Measurements from ENCODE around the gene EFNA3. TPM values are rescaled to one million over a fixed set of nuclear protein-coding genes. Genes with fewer than 3 reads are reported as not detected.

Gene EFNA3
- total and polyA plus RNA-seq, 9 of the 15 experiments (the other 6 are each of a cell fraction or from before 2014, with no cell fraction given), result 0.59 to 7.9 (median 4.7) TPM

GRCh38 chr1:155068599-155068998, 10.0 kb upstream of the EFNA3 start:
- no TSS peak for BruUV-seq (replicated peaks)
- intact Hi-C loops (cut with micrococcal nuclease), result no loop called here

More at GRCh38 chr1:155068599-155068998, 10.0 kb upstream of the EFNA3 start:
- Histone ChIP-seq H3K36me3 (ENCODE audit: control insufficient read depth, insufficient read depth, low read length) (peaks cover 15% of the 10 kb centered on the region; the same call in 1 of the 3 replicates), H3K4me2 (ENCODE audit: insufficient read depth, low read length) (no peak overlapping the region), H3K9ac (ENCODE audit: insufficient read depth in 1 of 2, low read depth in 2 of 2, low read length in 2 of 2) (0 out of 4 replicates have a peak overlapping the region, but pooled peaks of 1 of the 2 experiments have one; percentile 39), H4K20me1 (replicated peaks; ENCODE audit: control insufficient read depth, insufficient read depth, low read length) (no peaks in the 10 kb centered on the region), H3K79me2 (ENCODE audit: control insufficient read depth, insufficient read depth, low read length) (peaks cover 9% of the 10 kb centered on the region; the same call in 2 of the 3 replicates), H3K27ac (ENCODE audit: extremely low read depth, low read depth, low read length) (no peak overlapping the region), H3K9me1 (ENCODE audit: control insufficient read depth, insufficient read depth, low read length) (no peaks in the 10 kb centered on the region), H3K9me3 (replicated peaks; ENCODE audit: control insufficient read depth, insufficient read depth, low read depth, low read length) (no peaks in the 10 kb centered on the region), H3K4me3 (no peak overlapping the region), H3K4me1 (replicated peaks in 1 of 2; ENCODE audit: control insufficient read depth in 2 of 2, insufficient read depth in 2 of 2, low read length in 2 of 2) (peaks cover 32 to 62% of the 10 kb centered on the region in 2 experiments), H3K27me3 (ENCODE audit: control insufficient read depth in 2 of 2, insufficient read depth in 2 of 2, low read length in 2 of 2) (no peaks in the 10 kb centered on the region), H2AFZ (ENCODE audit: low read depth, low read length) (no peak overlapping the region)
- no peak for FAIRE-seq
- CTCF ChIA-PET (ENCODE audit: low intra/inter-chr PET ratio), result no interaction called here
- POLR2A ChIA-PET, result no interaction called here
- no peak for TF ChIP-seq SUPT5H (IDR thresholded peaks at IDR 0.05)
- TF ChIP-seq TEAD2 (tag; IDR thresholded peaks at IDR 0.05), result no peak
- no peak for TF ChIP-seq GABPA (tag; conservative IDR thresholded peaks at IDR 0.05; ENCODE audit: low read depth)
- TF ChIP-seq ZNF766 (CRISPR knock-in tag; conservative IDR thresholded peaks at IDR 0.05), result no peak
- no peak for TF ChIP-seq MCM7 (IDR thresholded peaks at IDR 0.05)
- no peak for TF ChIP-seq NFATC3 (IDR thresholded peaks at IDR 0.05)
- TF ChIP-seq ZFPM2 (CRISPR knock-in tag; IDR thresholded peaks at IDR 0.05), result no peak
- no peak for TF ChIP-seq MCM2 (IDR thresholded peaks at IDR 0.05; ENCODE audit: low read depth)
- TF ChIP-seq, protein P1, sequence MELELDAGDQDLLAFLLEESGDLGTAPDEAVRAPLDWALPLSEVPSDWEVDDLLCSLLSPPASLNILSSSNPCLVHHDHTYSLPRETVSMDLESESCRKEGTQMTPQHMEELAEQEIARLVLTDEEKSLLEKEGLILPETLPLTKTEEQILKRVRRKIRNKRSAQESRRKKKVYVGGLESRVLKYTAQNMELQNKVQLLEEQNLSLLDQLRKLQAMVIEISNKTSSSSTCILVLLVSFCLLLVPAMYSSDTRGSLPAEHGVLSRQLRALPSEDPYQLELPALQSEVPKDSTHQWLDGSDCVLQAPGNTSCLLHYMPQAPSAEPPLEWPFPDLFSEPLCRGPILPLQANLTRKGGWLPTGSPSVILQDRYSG (tag; conservative IDR thresholded peaks at IDR 0.05; ENCODE audit: low read depth), result no peak
- TF ChIP-seq, protein P2, sequence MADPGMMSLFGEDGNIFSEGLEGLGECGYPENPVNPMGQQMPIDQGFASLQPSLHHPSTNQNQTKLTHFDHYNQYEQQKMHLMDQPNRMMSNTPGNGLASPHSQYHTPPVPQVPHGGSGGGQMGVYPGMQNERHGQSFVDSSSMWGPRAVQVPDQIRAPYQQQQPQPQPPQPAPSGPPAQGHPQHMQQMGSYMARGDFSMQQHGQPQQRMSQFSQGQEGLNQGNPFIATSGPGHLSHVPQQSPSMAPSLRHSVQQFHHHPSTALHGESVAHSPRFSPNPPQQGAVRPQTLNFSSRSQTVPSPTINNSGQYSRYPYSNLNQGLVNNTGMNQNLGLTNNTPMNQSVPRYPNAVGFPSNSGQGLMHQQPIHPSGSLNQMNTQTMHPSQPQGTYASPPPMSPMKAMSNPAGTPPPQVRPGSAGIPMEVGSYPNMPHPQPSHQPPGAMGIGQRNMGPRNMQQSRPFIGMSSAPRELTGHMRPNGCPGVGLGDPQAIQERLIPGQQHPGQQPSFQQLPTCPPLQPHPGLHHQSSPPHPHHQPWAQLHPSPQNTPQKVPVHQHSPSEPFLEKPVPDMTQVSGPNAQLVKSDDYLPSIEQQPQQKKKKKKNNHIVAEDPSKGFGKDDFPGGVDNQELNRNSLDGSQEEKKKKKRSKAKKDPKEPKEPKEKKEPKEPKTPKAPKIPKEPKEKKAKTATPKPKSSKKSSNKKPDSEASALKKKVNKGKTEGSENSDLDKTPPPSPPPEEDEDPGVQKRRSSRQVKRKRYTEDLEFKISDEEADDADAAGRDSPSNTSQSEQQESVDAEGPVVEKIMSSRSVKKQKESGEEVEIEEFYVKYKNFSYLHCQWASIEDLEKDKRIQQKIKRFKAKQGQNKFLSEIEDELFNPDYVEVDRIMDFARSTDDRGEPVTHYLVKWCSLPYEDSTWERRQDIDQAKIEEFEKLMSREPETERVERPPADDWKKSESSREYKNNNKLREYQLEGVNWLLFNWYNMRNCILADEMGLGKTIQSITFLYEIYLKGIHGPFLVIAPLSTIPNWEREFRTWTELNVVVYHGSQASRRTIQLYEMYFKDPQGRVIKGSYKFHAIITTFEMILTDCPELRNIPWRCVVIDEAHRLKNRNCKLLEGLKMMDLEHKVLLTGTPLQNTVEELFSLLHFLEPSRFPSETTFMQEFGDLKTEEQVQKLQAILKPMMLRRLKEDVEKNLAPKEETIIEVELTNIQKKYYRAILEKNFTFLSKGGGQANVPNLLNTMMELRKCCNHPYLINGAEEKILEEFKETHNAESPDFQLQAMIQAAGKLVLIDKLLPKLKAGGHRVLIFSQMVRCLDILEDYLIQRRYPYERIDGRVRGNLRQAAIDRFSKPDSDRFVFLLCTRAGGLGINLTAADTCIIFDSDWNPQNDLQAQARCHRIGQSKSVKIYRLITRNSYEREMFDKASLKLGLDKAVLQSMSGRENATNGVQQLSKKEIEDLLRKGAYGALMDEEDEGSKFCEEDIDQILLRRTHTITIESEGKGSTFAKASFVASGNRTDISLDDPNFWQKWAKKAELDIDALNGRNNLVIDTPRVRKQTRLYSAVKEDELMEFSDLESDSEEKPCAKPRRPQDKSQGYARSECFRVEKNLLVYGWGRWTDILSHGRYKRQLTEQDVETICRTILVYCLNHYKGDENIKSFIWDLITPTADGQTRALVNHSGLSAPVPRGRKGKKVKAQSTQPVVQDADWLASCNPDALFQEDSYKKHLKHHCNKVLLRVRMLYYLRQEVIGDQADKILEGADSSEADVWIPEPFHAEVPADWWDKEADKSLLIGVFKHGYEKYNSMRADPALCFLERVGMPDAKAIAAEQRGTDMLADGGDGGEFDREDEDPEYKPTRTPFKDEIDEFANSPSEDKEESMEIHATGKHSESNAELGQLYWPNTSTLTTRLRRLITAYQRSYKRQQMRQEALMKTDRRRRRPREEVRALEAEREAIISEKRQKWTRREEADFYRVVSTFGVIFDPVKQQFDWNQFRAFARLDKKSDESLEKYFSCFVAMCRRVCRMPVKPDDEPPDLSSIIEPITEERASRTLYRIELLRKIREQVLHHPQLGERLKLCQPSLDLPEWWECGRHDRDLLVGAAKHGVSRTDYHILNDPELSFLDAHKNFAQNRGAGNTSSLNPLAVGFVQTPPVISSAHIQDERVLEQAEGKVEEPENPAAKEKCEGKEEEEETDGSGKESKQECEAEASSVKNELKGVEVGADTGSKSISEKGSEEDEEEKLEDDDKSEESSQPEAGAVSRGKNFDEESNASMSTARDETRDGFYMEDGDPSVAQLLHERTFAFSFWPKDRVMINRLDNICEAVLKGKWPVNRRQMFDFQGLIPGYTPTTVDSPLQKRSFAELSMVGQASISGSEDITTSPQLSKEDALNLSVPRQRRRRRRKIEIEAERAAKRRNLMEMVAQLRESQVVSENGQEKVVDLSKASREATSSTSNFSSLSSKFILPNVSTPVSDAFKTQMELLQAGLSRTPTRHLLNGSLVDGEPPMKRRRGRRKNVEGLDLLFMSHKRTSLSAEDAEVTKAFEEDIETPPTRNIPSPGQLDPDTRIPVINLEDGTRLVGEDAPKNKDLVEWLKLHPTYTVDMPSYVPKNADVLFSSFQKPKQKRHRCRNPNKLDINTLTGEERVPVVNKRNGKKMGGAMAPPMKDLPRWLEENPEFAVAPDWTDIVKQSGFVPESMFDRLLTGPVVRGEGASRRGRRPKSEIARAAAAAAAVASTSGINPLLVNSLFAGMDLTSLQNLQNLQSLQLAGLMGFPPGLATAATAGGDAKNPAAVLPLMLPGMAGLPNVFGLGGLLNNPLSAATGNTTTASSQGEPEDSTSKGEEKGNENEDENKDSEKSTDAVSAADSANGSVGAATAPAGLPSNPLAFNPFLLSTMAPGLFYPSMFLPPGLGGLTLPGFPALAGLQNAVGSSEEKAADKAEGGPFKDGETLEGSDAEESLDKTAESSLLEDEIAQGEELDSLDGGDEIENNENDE (IDR thresholded peaks at IDR 0.05; ENCODE audit: low read depth, low read length), result no peak
- ATAC-seq, result no peak
- DNase-seq (ENCODE audit: extremely low read depth in 1 of 4, low spot score in 3 of 4), result no peak
- WGBS (ENCODE audit: insufficient coverage, low coverage, missing lambda C conversion rate), result 91% methylated on average over 3 of the region's 3 CpGs
- in situ Hi-C loops (cut with MboI), result no loop called here
